ENCODE results near the gene IFITM1.
"Not testable (repeated sequence)": the region's sequence is repeated elsewhere in the genome, so short reads cannot be mapped to it uniquely, and the experiment has no call there.

Gene IFITM1

GRCh38 chr11:282630-283360 is 31.0 kb upstream of the IFITM1 start:
- no peak for DNase-seq

- DNase-seq = no peak
These were observed 30.3 kb upstream of the IFITM1 start for GRCh38 chr11:283405-284104.

DNA sequence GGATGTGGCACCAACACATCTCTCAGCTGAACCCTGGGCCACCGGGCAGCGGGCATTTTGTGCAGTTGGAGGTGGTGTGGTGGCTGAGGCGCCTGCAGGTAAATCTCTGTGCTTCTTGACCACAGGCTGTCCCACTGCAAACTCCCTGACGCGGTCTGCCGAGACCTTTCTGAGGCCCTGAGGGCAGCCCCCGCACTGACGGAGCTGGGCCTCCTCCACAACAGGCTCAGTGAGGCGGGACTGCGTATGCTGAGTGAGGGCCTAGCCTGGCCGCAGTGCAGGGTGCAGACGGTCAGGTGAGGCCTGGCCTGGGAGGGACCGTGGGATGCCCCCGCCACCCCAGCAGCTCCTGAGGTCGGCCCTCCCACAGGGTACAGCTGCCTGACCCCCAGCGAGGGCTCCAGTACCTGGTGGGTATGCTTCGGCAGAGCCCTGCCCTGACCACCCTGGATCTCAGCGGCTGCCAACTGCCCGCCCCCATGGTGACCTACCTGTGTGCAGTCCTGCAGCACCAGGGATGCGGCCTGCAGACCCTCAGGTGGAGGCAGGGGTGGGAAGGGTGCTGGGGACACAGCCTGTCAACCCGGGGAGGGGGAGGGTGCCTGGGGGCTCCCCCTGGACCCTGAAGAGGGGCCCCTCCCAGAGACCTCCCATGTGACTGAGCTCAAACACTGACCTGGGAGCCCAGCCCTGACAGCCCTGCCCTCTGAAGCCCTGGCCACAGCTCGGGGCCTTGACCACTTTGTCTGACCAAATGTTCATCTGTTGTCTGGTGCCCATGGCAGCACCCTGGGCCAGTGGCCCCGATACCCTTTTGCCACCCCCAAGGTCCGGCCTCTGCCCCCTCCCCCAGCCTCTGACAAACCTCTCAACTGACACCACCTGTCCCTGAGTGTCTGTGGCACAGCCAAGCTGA is 29.5 kb upstream of the IFITM1 start:
- DNase-seq = no peak

DNA sequence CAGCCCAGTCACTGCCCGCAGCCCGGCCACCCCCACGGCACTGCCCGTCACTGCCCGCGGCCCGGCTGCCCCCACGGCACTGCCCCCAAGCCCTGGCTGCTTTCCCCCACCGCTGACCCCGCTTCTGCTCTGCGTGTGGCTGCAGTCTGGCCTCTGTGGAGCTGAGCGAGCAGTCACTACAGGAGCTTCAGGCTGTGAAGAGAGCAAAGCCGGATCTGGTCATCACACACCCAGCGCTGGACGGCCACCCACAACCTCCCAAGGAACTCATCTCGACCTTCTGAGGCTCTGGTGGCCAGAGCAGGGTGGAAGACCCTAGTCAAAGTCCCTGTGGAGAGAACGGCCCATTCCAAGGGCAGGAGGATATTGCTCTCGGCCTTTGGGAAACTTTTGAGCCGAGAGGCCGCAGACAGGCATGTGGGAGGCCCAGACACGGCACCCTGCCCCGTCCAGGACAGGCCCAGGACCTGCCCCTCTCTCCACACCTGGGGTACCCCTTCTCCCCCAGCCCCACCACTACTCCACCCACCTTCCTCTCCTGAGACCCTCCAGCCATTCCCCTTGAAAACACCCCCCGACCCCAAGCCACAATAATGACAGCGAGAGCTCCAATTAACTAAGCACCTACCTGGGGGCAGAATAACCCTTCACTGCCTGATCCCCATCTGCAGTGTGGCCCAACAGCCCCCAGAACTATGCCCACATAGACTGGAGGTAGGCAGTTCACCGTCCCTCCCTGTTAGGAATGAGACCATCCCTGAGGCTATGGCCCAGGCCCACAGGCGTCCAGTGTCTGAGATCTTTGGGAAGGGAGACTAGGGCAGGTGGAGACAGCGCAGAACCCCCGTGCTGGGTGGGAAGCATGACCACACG is 28.6 kb upstream of the IFITM1 start:
- no peak for DNase-seq

GRCh38 chr11:285894-286220 is 28.0 kb upstream of the IFITM1 start:
- no peak for DNase-seq

- DNase-seq = not testable (repeated sequence)
These were observed 26.6 kb upstream of the IFITM1 start for GRCh38 chr11:286977-287820.

- DNase-seq = no peak
These were observed 25.9 kb upstream of the IFITM1 start for GRCh38 chr11:287821-288477.

GRCh38 chr11:288478-289397 is 25.1 kb upstream of the IFITM1 start, which contains the start of gene PGGHG:
PGGHG (plus strand) TSS chr11:289126; CDS start chr11:289817, 691 bp downstream.
- peak; percentile 29 to 44 (median 29) for DNase-seq

DNA sequence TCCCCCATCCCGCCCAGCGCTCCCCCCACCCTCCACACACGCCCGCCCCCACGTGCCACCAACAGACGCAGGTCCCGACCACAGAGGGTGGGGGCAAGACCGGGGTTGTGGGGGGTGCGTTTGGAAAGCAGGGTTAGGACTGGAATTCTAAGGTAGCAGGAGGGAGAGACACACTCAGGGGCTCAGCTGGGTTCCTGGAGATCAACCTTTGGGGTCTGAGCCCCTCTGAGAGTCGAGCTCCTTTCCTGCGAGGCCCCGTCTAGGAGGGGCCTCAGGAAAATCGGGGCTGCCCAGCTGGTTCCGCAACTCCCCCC is 24.5 kb upstream of the IFITM1 start:
- DNase-seq = no peak

- DNase-seq = no peak
These were observed 23.9 kb upstream of the IFITM1 start for GRCh38 chr11:289712-290620.

DNA sequence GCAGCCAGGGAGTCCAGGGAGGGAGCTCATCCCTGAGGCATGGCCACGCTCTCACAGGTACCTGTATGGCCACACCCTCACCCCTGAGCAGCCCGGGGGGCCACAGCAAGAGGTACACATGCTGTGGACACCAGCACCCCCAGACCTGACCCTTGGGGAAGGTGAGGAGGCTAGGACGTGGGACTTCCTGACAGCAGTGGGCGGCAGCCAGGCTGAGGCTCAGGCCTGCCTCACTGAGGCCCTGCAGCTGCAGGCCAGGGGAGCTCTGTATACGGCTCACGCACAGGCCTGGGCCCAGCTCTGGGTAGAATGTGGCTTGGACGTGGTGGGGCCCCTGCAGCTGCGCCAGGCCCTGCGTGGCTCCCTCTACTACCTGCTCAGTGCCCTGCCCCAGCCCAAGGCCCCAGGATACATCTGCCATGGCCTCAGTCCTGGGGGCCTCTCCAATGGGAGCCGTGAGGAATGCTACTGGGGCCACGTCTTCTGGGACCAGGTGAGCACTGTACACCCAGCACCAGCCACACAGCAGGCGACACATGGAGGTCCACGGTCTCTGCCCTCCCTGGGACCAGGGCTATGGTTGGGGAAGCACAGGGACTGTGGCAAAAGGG is 23.1 kb upstream of the IFITM1 start:
- no peak for DNase-seq

DNA sequence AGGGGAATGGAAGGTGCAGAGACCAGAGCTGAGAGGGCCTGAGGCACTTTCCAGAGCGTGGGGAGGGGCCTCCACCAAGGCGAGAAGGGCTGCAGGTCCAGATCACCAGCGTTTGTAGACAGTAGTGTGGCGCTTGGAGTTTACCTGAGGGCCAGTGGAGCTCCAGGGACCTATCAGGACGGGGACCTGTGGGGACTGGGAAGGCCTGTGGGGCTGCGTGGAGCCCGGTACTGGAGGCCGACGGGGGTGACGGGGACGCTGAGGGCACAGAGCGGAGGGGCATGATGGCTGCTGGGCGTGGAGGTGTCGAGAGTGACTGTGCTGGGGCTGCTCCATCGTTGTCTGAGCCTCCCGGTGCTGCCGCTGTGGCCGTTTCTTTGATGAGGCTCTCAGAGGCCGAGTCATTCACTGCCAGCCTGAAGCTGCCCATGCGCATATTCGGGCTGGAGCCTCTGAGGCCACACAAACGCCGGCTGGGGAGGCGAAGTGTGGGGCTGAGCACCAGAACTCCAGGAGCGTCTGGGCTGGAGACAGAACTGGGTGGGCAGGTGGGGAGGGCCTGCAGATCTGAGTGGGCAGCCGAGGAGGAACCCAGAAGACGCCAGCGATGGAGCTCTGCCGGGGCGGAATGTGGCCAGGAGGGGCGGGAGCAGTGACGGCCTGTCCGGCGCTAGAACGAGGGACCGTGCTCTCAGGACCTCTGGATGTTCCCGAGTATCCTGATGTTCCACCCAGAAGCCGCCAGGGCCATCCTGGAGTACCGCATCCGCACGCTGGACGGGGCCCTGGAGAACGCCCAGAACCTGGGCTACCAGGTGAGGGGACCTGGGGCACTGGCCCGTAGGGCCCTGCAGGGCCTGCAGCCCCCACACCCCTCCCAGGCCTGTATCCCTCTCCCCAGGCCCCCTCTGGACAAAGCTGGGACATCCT is 22.3 kb upstream of the IFITM1 start:
- DNase-seq = no peak

DNA sequence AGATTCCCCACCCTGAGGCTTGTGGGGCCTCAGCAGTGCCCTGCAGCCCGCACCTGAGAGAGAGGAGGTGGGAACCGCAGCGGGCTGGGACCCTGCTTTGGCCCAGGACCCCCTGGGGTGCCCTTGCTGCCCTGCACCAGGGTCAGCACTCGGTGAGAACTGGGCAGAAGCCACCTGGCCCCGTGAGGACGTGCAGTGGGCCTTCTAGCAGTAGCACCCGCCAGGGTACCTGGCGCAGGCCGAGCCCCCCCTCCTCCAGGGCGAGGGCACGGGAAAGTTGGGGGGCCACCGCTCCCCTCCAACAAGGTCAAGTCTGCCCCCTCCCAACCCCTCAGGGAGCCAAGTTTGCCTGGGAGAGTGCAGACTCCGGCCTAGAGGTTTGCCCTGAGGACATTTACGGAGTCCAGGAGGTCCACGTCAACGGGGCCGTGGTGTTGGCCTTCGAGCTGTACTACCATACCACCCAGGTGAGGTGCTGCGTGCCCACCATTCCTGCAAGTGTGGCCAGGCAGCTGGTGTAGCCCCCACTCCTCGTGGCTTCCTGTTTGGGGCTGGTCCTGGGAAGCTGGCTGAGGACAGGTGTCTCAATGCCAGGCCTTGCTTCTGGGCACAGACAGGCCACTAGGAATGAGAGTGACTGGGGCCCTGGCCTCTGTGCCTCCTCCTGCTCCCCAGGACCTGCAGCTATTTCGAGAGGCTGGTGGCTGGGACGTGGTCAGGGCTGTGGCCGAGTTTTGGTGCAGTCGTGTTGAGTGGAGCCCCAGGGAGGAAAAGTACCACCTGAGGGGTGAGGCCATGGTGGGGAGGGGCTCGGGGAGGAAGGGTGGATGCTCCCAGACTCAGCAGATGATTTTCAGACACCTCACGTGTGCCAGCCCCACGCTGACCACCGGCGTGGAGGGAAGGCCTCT is 21.4 kb upstream of the IFITM1 start:
- DNase-seq = no peak

- no peak for DNase-seq
These were observed 20.5 kb upstream of the IFITM1 start for GRCh38 chr11:293271-293851.

GRCh38 chr11:293852-294661 is 19.8 kb upstream of the IFITM1 start:
- DNase-seq = no peak
